H1 (cell line): ENCODE data around the gene SLAMF6. TPM values are rescaled to one million over a fixed set of nuclear protein-coding genes. Genes with fewer than 3 reads are reported as not detected.

ENCODE experiments used
- CTCF ChIA-PET: fragments of 300-600 bp; sonication (Branson Sonifier 250); formaldehyde crosslinking; loops from one replicate; lab custom pipeline; 2021; ENCODE audit not compliant: partially characterized antibody; lab: Charles Lee
- POLR2A ChIA-PET: fragments of 300-600 bp; sonication (Branson Sonifier 250); formaldehyde crosslinking; loops from one replicate; lab custom pipeline; 2021; ENCODE audit warnings: inconsistent platforms; ENCODE audit not compliant: partially characterized antibody; lab: Charles Lee
- DNase-seq, 2 experiments: peaks; one replicate each; pipeline versions ENCODE4 v3.0.0 to v3.0.0-alpha.2; 2010 to 2022; ENCODE audit warnings: low spot score in 2 of 2, low read depth in 1 of 2, mixed read lengths in 1 of 2
- FAIRE-seq: peaks from 2 replicates; lab custom pipeline; 2011; peaks lifted over from hg19 to GRCh38; lab: Jason Lieb, UNC
- H2AFZ ChIP-seq: 2 replicates; pipeline ENCODE4 v1.8.1; 2012; ENCODE audit warnings: low read length, inconsistent platforms
- H2AK5ac ChIP-seq: 2 replicates; pipeline ENCODE4 v1.6.1; 2013; ENCODE audit warnings: low read depth, low read length
- H2BK120ac ChIP-seq: replicated peaks from 2 replicates; pipeline ENCODE3; 2013; ENCODE audit warnings: low read depth, low read length, inconsistent platforms
- H2BK12ac ChIP-seq: 2 replicates; pipeline ENCODE4 v1.6.1; 2013; ENCODE audit warnings: low read depth, low read length
- H2BK15ac ChIP-seq: 2 replicates; pipeline ENCODE4 v1.6.1; 2013; ENCODE audit warnings: low read length
- H2BK20ac ChIP-seq: 2 replicates; pipeline ENCODE4 v1.6.1; 2013; ENCODE audit warnings: low read length
- H2BK5ac ChIP-seq: 2 replicates; pipeline ENCODE4 v1.6.1; 2013; ENCODE audit warnings: low read depth, low read length
- H3K14ac ChIP-seq: 2 replicates; pipeline ENCODE4 v1.6.1; 2013; ENCODE audit warnings: inconsistent platforms; ENCODE audit not compliant: insufficient read length
- H3K18ac ChIP-seq: 2 replicates; pipeline ENCODE4 v1.6.1; 2013; ENCODE audit warnings: low read length; ENCODE audit errors: extremely low read depth
- H3K23ac ChIP-seq: 2 replicates; pipeline ENCODE4 v1.6.1; 2013; ENCODE audit warnings: inconsistent platforms; ENCODE audit not compliant: insufficient read length
- H3K23me2 ChIP-seq: 2 replicates; pipeline ENCODE4 v1.6.1; 2013; ENCODE audit warnings: low read depth, low read length
- H3K27ac ChIP-seq: 2 replicates; pipeline ENCODE4 v1.6.1; 2011; ENCODE audit warnings: low read depth, low read length, inconsistent platforms
- H3K27me3 ChIP-seq, 4 experiments: replicated peaks in 1 of 4; 1 replicate in 1 of 4; 2 replicates in 3 of 4; pipeline versions ENCODE4 v1.6.1 to v1.8.1; 2011 to 2013; ENCODE audit warnings: low read length in 3 of 4, mild to moderate bottlenecking in 3 of 4, inconsistent platforms in 2 of 4, mixed read lengths in 2 of 4, moderate library complexity in 1 of 4; ENCODE audit not compliant: control insufficient read depth in 3 of 4, insufficient read depth in 3 of 4; ENCODE audit errors: extremely low read depth in 1 of 4
- H3K36me3 ChIP-seq, 4 experiments: 2 replicates each; pipeline versions ENCODE4 v1.6.1 to v1.8.1; 2011 to 2013; ENCODE audit warnings: mild to moderate bottlenecking in 4 of 4, low read length in 3 of 4, moderate library complexity in 2 of 4, control low read depth in 1 of 4, inconsistent platforms in 1 of 4; ENCODE audit not compliant: insufficient read depth in 4 of 4, control insufficient read depth in 2 of 4
- H3K4ac ChIP-seq: replicated peaks from 2 replicates; pipeline ENCODE3; 2013; ENCODE audit warnings: low read length, low read depth, mixed read lengths, inconsistent platforms; ENCODE audit not compliant: insufficient read length
- H3K4me1 ChIP-seq, 4 experiments: replicated peaks in 1 of 4; 1 replicate in 1 of 4; 2 replicates in 3 of 4; pipeline versions ENCODE4 v1.6.1 to v1.8.1; 2011 to 2013; ENCODE audit warnings: low read length in 3 of 4, inconsistent platforms in 2 of 4, mixed read lengths in 1 of 4; ENCODE audit not compliant: insufficient read depth in 4 of 4, control insufficient read depth in 3 of 4
- H3K4me2 ChIP-seq, 2 experiments: 2 replicates each; pipeline versions ENCODE4 v1.6.1 to v1.8.1; 2011 to 2013; ENCODE audit warnings: low read depth in 2 of 2, low read length in 2 of 2, control low read depth in 1 of 2, inconsistent platforms in 1 of 2, mild to moderate bottlenecking in 1 of 2; ENCODE audit not compliant: insufficient read depth in 1 of 2
- H3K4me3 ChIP-seq, 4 experiments: fragments of 200-600, 300-600 bp in 1 of 4; sonication (generic), shearing (Covaris generic), sonication (Bioruptor Twin) in 1 of 4; 2 replicates each; pipeline versions ENCODE4 v1.5.1 to v1.8.1; 2011 to 2016; ENCODE audit warnings: low read length in 4 of 4, low read depth in 3 of 4, control low read depth in 2 of 4, inconsistent platforms in 2 of 4, mild to moderate bottlenecking in 2 of 4, mixed read lengths in 1 of 4, moderate library complexity in 1 of 4; ENCODE audit not compliant: insufficient read depth in 2 of 4; ENCODE audit errors: extremely low read depth in 1 of 4
- H3K56ac ChIP-seq: replicated peaks from 2 replicates; pipeline ENCODE3; 2013; ENCODE audit warnings: low read depth, mild to moderate bottlenecking, mixed read lengths, low read length, inconsistent platforms; ENCODE audit not compliant: insufficient read length
- H3K79me1 ChIP-seq: 2 replicates; pipeline ENCODE4 v1.6.1; 2013; ENCODE audit warnings: low read depth, low read length, control low read depth
- H3K79me2 ChIP-seq, 2 experiments: 2 replicates each; pipeline versions ENCODE4 v1.6.1 to v1.8.1; 2012 to 2013; ENCODE audit warnings: low read length in 2 of 2, mild to moderate bottlenecking in 2 of 2, inconsistent platforms in 1 of 2; ENCODE audit not compliant: insufficient read depth in 2 of 2, control insufficient read depth in 1 of 2
- H3K9ac ChIP-seq, 4 experiments: replicated peaks in 1 of 4; 1 replicate in 1 of 4; 2 replicates in 3 of 4; pipeline versions ENCODE4 v1.6.1 to v1.8.1; 2011 to 2013; ENCODE audit warnings: low read depth in 3 of 4, low read length in 3 of 4, control low read depth in 2 of 4, mild to moderate bottlenecking in 2 of 4, moderate library complexity in 2 of 4, inconsistent platforms in 1 of 4; ENCODE audit errors: extremely low read depth in 1 of 4
- H3K9me3 ChIP-seq, 2 experiments: 2 replicates each; pipeline versions ENCODE4 v1.6.1 to v1.8.1; 2012 to 2013; ENCODE audit warnings: mild to moderate bottlenecking in 2 of 2, moderate library complexity in 2 of 2, control low read depth in 1 of 2, inconsistent platforms in 1 of 2, low read depth in 1 of 2, low read length in 1 of 2, mixed read lengths in 1 of 2; ENCODE audit not compliant: insufficient read depth in 2 of 2
- H4K20me1 ChIP-seq, 2 experiments: replicated peaks in 1 of 2; 2 replicates each; pipeline versions ENCODE3 to v1.8.1; 2011 to 2013; ENCODE audit warnings: inconsistent platforms in 2 of 2, low read length in 2 of 2, mild to moderate bottlenecking in 1 of 2; ENCODE audit not compliant: insufficient read depth in 2 of 2, control insufficient read depth in 1 of 2
- H4K5ac ChIP-seq: 2 replicates; pipeline ENCODE4 v1.6.1; 2013; ENCODE audit warnings: low read length, low read depth, mixed read lengths, inconsistent platforms; ENCODE audit not compliant: insufficient read length
- H4K8ac ChIP-seq: 2 replicates; pipeline ENCODE4 v1.8.0; 2013; ENCODE audit warnings: mild to moderate bottlenecking, moderate library complexity, low read length, inconsistent platforms; ENCODE audit not compliant: insufficient read depth; ENCODE audit errors: extremely low read depth
- H4K91ac ChIP-seq: replicated peaks from 2 replicates; pipeline ENCODE3; 2013; ENCODE audit warnings: low read length, mixed read lengths, inconsistent platforms; ENCODE audit not compliant: insufficient read length
- BACH1 ChIP-seq: IDR thresholded peaks from 2 replicates; pipeline ENCODE4 v1.6.1; 2012; ENCODE audit warnings: low read length, improper control_type of control experiment
- CEBPB ChIP-seq: IDR thresholded peaks from 2 replicates; pipeline ENCODE4 v1.6.1; 2012; ENCODE audit warnings: low read depth, low read length
- CHD2 ChIP-seq: IDR thresholded peaks from 2 replicates; pipeline ENCODE4 v1.6.1; 2012; ENCODE audit warnings: low read length, improper control_type of control experiment
- CTCF ChIP-seq, 3 experiments: IDR thresholded peaks; 1 replicate in 2 of 3; 2 replicates in 1 of 3; pipeline versions ENCODE4 v1.5.1 to v1.6.1; 2011; ENCODE audit warnings: low read length in 3 of 3, mild to moderate bottlenecking in 3 of 3, inconsistent platforms in 2 of 3, low read depth in 1 of 3, moderate library complexity in 1 of 3; ENCODE audit not compliant: insufficient read depth in 1 of 3; ENCODE audit errors: control extremely low read depth in 1 of 3
- HDAC2 ChIP-seq, 2 experiments: fragments of 300-600 bp in 1 of 2; sonication (generic) in 1 of 2; IDR thresholded peaks; 2 replicates each; pipeline ENCODE4 v1.6.1; 2011 to 2012; ENCODE audit warnings: low read depth in 2 of 2, low read length in 2 of 2, mild to moderate bottlenecking in 2 of 2, moderate library complexity in 2 of 2, borderline replicate concordance in 1 of 2, inconsistent platforms in 1 of 2
- KDM4A ChIP-seq: IDR thresholded peaks from one replicate; pipeline ENCODE4 v1.7.1; 2012; ENCODE audit warnings: low read depth, mild to moderate bottlenecking, moderate library complexity, low read length, inconsistent platforms; ENCODE audit not compliant: severe bottlenecking
- POU5F1 ChIP-seq: IDR thresholded peaks from 2 replicates; pipeline ENCODE4 v1.6.1; 2011; ENCODE audit warnings: low read depth, mild to moderate bottlenecking, low read length, moderate library complexity
- RAD21 ChIP-seq, 2 experiments: IDR thresholded peaks in 1 of 2; conservative IDR thresholded peaks in 1 of 2; 2 replicates each; pipeline ENCODE4 v1.6.1; 2011; ENCODE audit warnings: low read depth in 2 of 2, low read length in 2 of 2, improper control_type of control experiment in 1 of 2, inconsistent platforms in 1 of 2, mild to moderate bottlenecking in 1 of 2, moderate library complexity in 1 of 2
- SIN3A ChIP-seq, 2 experiments: IDR thresholded peaks in 1 of 2; conservative IDR thresholded peaks in 1 of 2; 2 replicates each; pipeline ENCODE4 v1.6.1; 2011 to 2012; ENCODE audit warnings: low read length in 2 of 2, improper control_type of control experiment in 1 of 2, low read depth in 1 of 2, mild to moderate bottlenecking in 1 of 2
- SP2 ChIP-seq: IDR thresholded peaks from 2 replicates; pipeline ENCODE4 v1.6.1; 2012; ENCODE audit warnings: mild to moderate bottlenecking, low read length, inconsistent platforms
- WGBS, 2 experiments: shearing (Covaris generic) in 1 of 2; methylation state at CpG; one replicate each; pipeline versions ENCODE4 v1.1.6 to v1.1.7; 2013 to 2015; ENCODE audit warnings: low lambda C conversion rate in 2 of 2, mixed read lengths in 2 of 2, inconsistent platforms in 1 of 2, low coverage in 1 of 2, missing lambda C conversion rate in 1 of 2; ENCODE audit not compliant: insufficient replicate concordance in 2 of 2, insufficient coverage in 1 of 2, insufficient read length in 1 of 2; ENCODE audit errors: extremely low coverage in 1 of 2, missing lambda C conversion rate in 1 of 2; 5-methylcytosine and 5-hydroxymethylcytosine counted together
- polyA plus RNA-seq, 7 experiments: library from polyadenylated mRNA; depleted of rRNA in 3 of 7; stranded (reverse) in 5 of 7; unstranded in 2 of 7; fragments of >200 nt in 5 of 7; fragments of 200-250 nt in 2 of 7; gene quantifications; 1 replicate in 5 of 7; 2 replicates in 1 of 7; 4 replicates in 1 of 7; pipeline versions ENCODE4 v1.2.1 to v1.2.3, GENCODE V29; 2011 to 2013; ENCODE audit warnings: missing spikeins in 2 of 7, mixed read lengths in 2 of 7
- total RNA-seq: library from RNA; stranded (reverse); fragmentation: NEBNext Ultra II Directional; extraction: Animal tissue kit (Norgen Biotek cat#: 25700); gene quantifications from 2 replicates; pipeline ENCODE4 v1.2.1, GENCODE V29; 2021

The SLAMF6 gene
- total and polyA plus RNA-seq, 2 of the 8 experiments (the other 6 are each of a cell fraction or from before 2014, with no cell fraction given): not detected

- no peak overlapping the region for H3K23ac ChIP-seq
- H2BK120ac ChIP-seq: no peak overlapping the region
- H3K36me3 ChIP-seq: no peaks in the 10 kb centered on the region
- H3K79me1 ChIP-seq: no peaks in the 10 kb centered on the region
- H2BK15ac ChIP-seq: no peak overlapping the region
- peaks cover 0 to 1% (median 0%) of the 10 kb centered on the region in 4 experiments; a peak in 1 of 7 replicates for H3K27me3 ChIP-seq
- no peak overlapping the region for H3K14ac ChIP-seq
- CTCF ChIA-PET: interaction anchor here (1.0 kb wide), 1 partner anchor 14 kb away, joined by 3 read pairs; no protein-coding TSS in a partner anchor
- H3K4me1 ChIP-seq: no peaks in the 10 kb centered on the region
- no peak overlapping the region for H3K4ac ChIP-seq
- no peak overlapping the region for H4K8ac ChIP-seq
- DNase-seq (no peak), FAIRE-seq (no peak)
- H3K79me2 ChIP-seq: no peaks in the 10 kb centered on the region
- H2BK12ac ChIP-seq: no peak overlapping the region
- no peak overlapping the region for H3K4me2 ChIP-seq
- H4K5ac ChIP-seq: no peak overlapping the region
- H4K20me1 ChIP-seq: no peaks in the 10 kb centered on the region
- POLR2A ChIA-PET: no interaction called here
- TF ChIP-seq CHD2 (no peak), BACH1 (no peak), CTCF (IDR thresholded peaks at IDR 0.05; ENCODE audit: control extremely low read depth in 1 of 3, insufficient read depth in 1 of 3, low read depth in 1 of 3, low read length in 3 of 3) (no peak), SIN3A (conservative IDR thresholded peaks at IDR 0.05 in 1 of 2, IDR thresholded peaks at IDR 0.05 in 1 of 2; ENCODE audit: low read depth in 1 of 2, low read length in 2 of 2) (no peak), SP2 (no peak), POU5F1 (no peak), RAD21 (IDR thresholded peaks at IDR 0.05 in 1 of 2, conservative IDR thresholded peaks at IDR 0.05 in 1 of 2; ENCODE audit: low read depth in 2 of 2, low read length in 2 of 2) (no peak), HDAC2 (IDR thresholded peaks at IDR 0.05; ENCODE audit: borderline replicate concordance in 1 of 2, low read depth in 2 of 2, low read length in 2 of 2) (no peak), KDM4A (no peak), CEBPB (no peak)
- no peak overlapping the region for H4K91ac ChIP-seq
- no peaks in the 10 kb centered on the region for H3K9me3 ChIP-seq
- no peak overlapping the region for H3K4me3 ChIP-seq
- 91% methylated on average over 1 of the region's 1 CpG; no CpG with 5 or more reads in 1 of the 2 experiments for WGBS, 2 experiments
- no peaks in the 10 kb centered on the region; the same call in 1 of the 2 replicates for H3K23me2 ChIP-seq
- no peak overlapping the region for H3K18ac ChIP-seq
- no peak overlapping the region for H2BK5ac ChIP-seq
- no peak overlapping the region for H2BK20ac ChIP-seq
- no peak overlapping the region for H3K56ac ChIP-seq
- no peak overlapping the region for H3K27ac ChIP-seq
- H3K9ac ChIP-seq: no peak overlapping the region
- no peak overlapping the region for H2AK5ac ChIP-seq
- no peak overlapping the region for H2AFZ ChIP-seq
These were observed 51.8 kb downstream of the SLAMF6 start for GRCh38 chr1:160471253-160471652.
